Activated naive CD8-positive, alpha-beta T cell treated with anti-CD3 and anti-CD28 coated beads for 36 hours (primary cell): ENCODE measurements around the gene GRK7. TPM values are rescaled to one million over a fixed set of nuclear protein-coding genes. Genes with fewer than 3 reads are reported as not detected.

ENCODE experiments used
- DNase-seq: peaks from one replicate; pipeline ENCODE4 v3.0.0; 2021
- H3K27ac Mint-ChIP-seq: one replicate; pipeline ENCODE4 v1.8.0; 2022; ENCODE audit warnings: mild to moderate bottlenecking, moderate library complexity, mixed read lengths
- H3K27me3 Mint-ChIP-seq: one replicate; pipeline ENCODE4 v1.8.0; 2022; ENCODE audit warnings: mild to moderate bottlenecking, mixed read lengths
- H3K36me3 Mint-ChIP-seq: one replicate; pipeline ENCODE4 v1.8.0; 2021; ENCODE audit warnings: mild to moderate bottlenecking, mixed read lengths
- H3K4me1 Mint-ChIP-seq: one replicate; pipeline ENCODE4 v1.8.0; 2021; ENCODE audit warnings: mixed read lengths
- H3K4me3 Mint-ChIP-seq: one replicate; pipeline ENCODE4 v1.8.0; 2022; ENCODE audit warnings: mild to moderate bottlenecking, moderate library complexity, mixed read lengths
- H3K9me3 Mint-ChIP-seq: one replicate; pipeline ENCODE4 v1.8.0; 2022; ENCODE audit warnings: mixed read lengths
- total RNA-seq, 2 experiments: library from RNA; stranded (reverse); gene quantifications; one replicate each; pipeline ENCODE4 v1.2.3, GENCODE V29; 2021

GRK7 gene
- total RNA-seq, 2 experiments from 2014 or later: not detected

DNA sequence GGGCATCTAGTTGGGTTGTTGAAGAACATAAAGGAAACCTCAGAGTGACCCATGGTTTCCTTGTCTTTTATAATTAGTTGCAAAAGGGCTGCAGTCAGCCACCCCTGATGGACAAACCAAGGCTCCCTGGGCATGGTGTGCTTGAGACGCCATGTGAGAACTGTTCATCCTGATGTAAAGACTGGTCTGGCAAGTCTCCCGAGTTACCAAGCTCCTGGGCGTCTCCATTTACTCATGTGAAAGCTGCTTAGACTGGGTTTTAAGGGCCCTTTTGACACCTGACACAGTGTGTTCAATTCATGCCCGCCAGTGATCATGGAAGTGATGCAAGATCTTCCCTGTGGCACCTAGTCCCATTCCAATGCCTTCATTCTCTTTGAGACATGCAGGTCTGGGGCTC lies 49.4 kb downstream of the GRK7 start:
- no peak overlapping the region for H3K4me3 Mint-ChIP-seq
- peaks cover 9% of the 10 kb centered on the region for H3K9me3 Mint-ChIP-seq
- H3K27me3 Mint-ChIP-seq: peaks cover 6% of the 10 kb centered on the region
- DNase-seq: no peak
- peaks cover 2% of the 10 kb centered on the region for H3K4me1 Mint-ChIP-seq
- no peaks in the 10 kb centered on the region for H3K36me3 Mint-ChIP-seq
- no peak overlapping the region for H3K27ac Mint-ChIP-seq

Other genes with a start within 250 kb of the GRK7 start
- gene RNF7, start 25.1 kb upstream of the GRK7 start, total RNA-seq: 10 to 100 TPM; 67.1 to 69.1 TPM
- 100 to 1,000 TPM; 143 to 157 TPM for gene ATP1B3, start 113.2 kb downstream of the GRK7 start, total RNA-seq